NCI-H2107 (cell line): Measurements from ENCODE around the gene CYB5R3.

Experiments used
- DNase-seq: peaks from one replicate; lab custom pipeline; 2025; lab: John Stamatoyannopoulos, UW

The CYB5R3 gene

DNA sequence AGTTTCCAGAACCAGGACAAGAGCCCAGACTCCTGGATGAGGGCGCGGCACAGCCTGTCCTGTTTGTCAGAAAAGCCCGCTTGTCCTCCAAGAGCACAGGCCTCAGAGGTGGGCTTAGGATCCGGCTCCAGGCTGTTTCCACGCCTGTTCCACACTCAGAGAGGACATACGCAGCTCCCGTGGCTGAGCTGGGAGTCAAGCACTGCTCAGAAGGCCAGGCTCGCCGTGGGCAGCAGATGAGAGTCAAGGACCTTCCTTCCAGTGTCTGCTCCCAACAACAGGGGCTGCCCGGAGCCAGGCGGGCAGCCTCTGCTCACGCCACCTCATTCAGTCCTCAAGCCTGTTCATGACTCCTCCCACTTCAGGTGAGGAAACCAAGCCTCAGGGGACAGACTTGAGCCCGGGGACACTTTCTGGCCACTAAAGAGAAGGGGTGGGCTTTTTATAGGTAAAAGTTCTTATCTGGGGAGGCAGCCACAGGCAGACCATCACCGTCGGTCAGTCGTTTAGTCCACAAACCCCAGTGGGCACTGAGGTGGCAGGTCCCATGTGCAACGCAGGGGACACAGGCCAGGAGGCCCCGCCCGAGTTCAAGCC, 3.8 kb downstream of the CYB5R3 start:
- DNase-seq, result no peak

DNA sequence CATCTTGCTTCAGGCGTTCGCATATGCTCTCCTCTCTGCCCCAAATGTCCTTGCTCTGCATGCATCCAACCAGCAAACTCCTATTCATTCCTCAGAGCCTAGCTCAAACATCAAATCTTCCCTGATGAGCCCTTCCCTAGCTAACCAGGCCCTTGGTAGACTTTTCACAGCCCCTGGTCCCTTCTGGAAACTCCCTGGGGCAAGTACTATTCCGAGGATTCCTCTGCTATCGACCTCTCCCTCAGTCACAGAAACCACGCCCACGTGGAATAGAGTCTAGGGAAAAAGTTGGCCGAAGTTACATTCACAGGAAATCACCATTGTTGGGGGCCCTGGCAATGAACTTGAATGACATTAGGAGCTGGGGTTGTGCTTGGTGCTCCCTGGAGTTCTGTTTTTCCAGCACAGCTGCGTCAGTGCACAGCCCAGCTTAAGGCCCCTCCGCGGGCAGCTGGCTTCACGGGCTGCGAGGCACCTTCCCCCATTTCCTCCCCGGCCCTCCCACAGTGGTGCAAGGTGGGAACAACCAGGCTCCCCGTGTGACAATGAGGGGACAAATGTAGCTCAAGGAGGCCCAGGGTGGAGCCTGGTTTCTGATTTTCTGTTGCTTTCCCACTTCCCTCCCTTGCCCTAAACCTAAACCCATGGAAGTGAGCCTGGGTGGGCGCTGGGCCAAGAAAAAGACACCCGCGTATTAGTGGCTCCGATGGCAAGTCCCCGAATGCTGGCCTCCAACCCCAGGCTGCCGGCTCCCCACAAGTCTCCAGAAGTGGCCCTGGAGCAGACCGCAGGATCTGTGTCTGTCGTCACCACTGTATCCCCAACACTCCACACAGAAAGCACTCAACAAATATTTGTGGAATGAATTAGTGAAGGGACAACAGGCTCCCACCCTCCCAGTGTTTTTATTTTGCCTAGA, 4.5 kb downstream of the CYB5R3 start:
- DNase-seq, result no peak

DNA sequence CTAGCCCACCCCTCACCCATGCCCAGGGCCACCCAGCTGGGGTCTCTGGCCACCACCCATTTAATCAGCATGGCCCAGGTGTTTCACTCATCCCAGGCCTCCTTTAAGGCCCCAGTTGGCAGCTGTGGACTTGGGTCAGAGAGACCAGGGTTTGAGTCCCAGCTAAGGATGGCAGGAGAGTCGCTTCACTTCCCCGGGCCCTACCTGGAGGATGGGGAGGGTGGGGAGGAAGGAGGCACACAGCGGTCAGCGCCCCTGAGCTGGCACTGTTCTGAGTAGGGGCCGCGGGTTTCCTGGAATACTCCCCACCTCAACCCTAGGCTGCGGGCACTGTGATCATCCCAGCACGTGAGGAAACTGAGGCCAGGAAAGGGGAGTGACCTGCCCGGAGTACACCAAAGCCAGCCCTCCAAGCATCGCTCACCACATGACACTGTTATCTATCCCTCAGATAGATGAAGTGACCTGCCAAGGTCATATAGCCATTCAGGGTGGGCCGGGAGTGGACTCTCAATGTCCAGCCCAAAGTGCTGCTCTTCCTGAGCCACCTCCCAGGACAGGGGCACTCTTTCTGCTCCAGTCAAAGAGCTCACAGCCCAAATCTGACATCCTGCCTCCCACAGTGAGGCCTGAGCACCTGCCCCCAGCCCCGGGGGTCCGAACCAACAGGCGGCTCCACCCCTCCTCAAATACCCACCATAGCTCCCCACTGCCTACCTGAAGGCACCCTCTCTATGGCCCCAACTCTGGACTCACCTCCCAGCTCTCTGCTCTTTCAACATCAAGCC, 5.4 kb downstream of the CYB5R3 start:
- DNase-seq, result no peak

DNA sequence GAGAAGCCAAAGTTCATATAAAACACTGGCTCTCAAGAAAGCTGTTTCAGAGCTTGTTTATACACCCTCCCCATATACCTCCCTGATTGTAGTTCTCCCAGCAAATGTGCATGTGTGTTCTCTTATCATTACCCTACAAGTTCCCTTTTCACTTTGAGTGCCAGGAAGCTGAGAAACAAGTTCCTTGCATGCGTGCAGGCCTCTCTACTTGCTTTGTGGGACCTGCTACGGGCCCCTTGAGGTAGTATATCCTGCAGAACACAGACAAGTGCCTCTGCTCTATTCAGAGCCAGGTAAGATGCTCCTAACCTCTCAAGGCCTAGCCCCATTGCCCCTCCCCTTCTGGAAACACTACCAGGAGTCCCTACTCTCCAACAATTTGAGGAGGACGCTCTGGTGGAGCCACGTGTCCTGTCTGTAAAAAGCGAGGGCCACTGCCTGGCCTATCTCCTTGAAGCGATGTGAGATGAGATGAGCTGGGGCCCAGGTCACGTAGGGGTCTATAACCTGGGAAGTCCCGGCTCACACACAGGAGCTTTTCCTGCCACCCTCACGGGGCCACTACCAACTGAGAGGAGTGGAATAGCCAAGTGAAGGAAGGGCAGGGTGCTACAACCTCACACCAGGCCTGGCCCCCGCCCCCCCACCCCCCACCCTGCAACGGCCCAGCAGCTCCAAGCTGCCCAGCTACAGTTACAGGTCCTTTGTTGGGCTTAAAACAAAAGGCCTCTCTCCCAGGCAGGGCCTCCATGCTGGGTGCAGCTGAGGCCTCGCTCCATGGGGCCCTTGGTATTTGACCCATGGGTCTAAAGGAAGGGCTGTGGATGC, 6.2 kb downstream of the CYB5R3 start:
- DNase-seq, result no peak

DNA sequence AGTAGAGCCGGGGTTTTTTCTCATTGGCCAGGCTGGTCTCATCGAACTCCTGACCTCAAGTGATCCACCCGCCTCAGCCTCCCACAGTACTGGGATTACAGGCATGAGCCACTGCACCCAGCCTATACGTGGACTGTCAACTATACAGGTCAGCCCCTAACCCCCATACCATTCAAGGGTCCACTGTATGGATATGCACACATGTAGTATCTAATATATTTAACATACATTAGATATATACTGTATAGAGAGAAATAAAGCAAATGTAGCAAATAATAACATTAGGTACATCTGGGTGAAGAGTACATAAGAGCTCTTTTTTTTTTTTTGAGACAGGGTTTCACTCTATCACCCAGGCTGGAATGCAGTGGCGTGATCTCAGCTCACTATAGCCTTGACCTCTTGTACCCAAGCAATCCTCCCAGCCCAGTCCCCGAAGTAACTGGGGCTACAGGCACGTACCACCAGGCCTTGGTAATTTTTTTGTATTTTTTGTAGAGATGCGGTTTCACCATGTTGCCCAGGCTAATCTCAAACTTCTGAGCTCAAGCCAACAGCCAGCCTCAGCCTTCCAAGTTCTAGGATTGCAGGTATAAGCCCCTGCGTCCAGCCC, 7.3 kb downstream of the CYB5R3 start:
- no peak for DNase-seq

DNA sequence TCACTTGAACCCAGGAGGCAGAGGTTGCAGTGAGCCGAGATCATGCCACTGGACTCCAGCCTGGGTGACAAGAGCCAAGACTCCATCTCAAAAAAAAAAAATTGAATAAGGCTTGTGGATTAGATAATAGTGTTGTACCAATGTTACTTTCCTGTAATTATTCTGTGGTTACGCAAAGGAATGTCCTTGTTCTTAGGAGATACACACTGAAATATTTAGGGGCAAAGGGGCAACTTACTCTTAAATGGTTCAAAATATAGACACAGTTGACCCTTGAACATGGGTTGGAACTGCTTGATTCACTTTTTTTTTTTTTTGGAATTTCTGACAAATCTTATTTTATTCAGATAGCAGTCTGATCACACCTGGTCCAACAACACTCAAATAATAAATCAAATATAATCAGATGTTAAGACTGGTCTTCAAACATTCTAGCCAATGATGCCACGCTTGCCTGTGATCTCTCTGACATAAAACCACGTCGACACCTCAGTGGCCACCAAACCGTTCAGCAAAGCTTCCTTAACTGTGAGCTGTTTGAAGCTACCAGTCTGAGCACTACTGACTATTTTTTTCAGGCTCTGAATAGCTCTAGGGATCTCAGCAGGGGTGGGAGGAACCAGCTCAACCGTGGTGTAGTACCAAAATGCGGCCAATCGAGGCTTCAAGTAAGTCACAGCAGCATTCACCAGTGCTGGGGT, 9.5 kb downstream of the CYB5R3 start:
- DNase-seq, result no peak

DNA sequence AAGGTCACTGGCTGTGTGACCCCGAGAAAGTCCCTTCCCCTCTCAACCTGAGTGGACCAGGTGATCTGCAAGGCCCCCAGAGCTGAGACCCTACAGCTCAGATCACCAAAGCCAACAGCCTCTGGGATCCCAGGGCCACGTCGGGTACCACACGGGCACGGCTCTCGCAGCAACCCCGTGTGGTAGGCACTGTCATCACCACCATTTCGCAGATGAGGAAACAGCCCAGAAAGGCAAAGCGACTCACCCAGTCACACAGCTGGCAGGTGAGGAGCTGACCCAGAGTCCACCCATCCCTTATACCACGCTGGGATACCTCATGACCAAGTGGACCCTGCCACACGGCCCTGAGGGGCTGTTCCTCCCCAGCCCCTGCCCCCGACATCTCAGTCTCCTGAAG, 11.6 kb downstream of the CYB5R3 start:
- DNase-seq, result no peak

DNA sequence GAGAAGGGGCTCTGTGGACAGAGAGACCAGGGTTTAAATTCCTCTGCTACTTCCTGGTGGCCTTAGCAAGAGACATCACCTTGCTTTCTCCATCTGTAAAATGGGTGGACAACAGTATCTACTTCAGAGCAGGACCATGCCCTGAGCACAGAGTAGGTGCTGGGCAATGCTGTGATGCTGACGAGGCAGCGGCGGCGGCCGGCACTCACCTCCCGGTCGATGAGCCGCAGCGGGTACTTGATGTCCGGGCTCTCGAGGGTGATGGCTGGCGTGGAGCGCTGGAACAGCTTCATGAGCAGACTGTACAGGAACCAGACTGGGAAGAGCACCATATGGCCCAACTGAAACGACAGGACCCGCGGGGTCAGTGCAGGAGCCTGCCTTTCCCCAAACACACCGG, 12.7 kb downstream of the CYB5R3 start:
- DNase-seq, result no peak

DNA sequence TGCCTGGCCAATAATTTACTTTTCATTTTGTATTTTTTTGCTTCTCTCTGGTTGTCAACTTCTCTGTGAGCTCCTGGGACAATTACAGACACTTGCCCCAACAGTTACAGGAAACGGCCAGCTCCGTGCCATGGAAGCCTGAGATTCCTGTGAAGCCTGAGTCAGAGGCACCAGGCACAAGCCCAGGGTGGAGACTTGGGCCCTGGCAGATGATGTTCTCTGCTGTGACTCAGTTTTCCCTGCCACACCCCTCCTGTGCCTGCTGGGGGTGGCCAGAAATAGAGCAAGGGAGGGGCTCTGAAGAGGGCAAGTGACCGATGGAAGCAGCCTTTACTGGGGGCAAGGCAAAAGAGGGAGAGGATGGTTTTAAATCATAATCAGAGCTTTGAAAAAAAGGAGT, 13.7 kb downstream of the CYB5R3 start:
- no peak for DNase-seq

DNA sequence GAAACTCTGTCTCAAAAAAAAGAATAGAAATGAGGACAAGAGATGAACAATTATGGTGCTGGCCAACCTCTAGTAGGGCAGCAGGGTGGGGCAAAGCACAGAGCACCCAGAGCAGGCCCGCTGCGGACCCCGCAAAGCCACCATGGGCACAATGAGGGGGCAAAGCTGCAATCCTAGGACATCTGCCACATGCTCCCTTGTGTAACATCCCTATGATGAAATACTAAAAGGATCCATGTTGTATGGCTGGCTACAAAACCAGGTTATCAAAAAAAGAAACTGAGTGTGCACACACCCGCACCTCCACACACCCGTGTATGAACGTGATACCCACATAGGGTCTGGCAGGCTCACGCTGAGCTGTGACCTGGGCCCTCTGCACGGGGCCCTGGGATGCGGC, 16.2 kb downstream of the CYB5R3 start:
- DNase-seq, result no peak

DNA sequence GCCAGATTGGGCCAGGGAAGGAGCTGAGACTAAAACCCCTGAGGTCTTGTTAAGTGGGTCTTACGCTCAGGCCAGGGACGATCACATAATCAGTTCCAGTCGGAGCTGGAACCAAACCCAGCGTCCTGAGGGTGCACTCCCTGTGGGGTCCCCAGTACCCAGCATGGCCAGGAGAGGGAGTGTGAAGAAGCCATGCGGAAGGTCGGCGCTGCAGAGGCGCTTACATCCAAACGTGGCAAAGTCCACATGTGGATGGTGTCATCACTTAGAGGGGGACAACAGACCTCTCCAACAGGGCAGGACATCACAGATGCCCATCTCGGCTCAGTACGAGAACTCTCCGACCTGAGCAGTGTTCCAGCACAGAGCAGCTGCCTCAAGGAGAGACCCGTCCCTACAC, 17.1 kb downstream of the CYB5R3 start:
- DNase-seq, result no peak

DNA sequence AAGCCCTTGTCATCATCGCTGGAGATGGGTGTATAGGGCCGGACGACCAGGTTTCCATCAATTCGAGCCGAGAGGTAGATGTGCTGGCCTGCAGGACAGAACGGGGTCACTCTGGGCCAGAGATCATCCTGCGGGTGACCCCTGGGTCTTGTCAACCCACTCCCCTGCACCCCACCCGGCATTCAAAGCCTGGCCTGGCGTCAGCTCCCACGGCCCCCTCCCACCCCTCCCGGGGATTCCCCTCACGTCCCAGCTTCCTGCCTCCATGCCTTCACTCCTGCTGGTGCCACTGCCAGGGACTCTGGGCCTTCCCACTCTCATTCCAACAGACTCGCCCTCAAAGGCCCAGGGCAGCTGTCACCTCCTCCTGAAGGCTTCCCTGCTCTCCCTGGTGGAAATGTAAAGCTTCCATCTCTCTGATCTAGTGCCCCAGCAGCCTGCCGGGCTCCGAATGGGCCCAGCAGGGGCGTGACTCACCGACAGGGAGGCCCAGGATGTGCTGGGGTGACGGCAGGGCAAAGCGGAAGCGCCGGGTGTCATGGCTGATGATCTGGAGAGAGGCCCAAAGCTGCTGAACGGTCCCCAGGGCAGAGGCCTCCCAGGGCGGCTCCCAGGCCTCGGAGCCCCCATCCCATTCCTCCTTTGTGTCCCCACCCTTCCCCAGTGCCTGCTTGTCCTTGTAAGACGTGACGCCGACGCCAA, 18.1 kb downstream of the CYB5R3 start:
- no peak for DNase-seq

DNA sequence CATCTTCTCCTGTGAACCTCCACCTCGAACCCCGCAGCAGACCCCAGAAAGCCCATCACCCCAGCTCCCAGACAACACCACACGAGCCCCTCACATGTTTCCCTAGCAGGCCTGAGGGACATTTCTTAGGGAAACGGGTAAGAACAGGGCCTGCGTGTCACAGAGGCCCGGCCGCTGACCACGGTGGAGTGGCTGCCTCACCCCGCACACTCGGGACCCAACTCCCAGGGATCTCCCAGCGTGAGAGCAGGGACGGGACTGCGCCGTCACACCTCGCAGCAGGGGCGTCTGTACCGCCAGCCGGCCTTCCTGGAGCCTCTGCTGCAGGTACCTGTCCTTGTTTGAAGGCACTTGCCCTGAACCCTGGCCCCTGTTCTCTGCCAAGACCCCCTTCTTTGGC, 19.0 kb downstream of the CYB5R3 start:
- no peak for DNase-seq

DNA sequence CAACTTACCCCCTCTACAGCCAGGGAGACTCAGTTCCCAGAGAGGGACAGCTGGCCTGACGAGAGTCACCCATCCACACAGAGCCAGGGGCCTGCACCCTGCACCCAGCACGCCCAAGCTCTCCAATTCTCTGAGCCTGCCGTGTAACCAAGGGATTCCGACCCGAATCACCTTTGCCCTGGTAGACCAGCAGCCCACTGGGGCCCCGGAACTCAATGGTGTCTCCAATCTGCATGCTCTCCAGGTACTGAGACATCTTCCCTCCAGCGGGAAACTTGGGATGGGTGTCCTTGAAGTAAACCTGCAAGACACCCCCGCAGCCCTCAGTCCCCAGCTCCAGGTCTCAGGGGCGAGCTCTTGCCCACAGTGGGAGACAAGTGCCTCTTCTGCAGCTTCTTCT, 21.2 kb downstream of the CYB5R3 start:
- no peak for DNase-seq

DNA sequence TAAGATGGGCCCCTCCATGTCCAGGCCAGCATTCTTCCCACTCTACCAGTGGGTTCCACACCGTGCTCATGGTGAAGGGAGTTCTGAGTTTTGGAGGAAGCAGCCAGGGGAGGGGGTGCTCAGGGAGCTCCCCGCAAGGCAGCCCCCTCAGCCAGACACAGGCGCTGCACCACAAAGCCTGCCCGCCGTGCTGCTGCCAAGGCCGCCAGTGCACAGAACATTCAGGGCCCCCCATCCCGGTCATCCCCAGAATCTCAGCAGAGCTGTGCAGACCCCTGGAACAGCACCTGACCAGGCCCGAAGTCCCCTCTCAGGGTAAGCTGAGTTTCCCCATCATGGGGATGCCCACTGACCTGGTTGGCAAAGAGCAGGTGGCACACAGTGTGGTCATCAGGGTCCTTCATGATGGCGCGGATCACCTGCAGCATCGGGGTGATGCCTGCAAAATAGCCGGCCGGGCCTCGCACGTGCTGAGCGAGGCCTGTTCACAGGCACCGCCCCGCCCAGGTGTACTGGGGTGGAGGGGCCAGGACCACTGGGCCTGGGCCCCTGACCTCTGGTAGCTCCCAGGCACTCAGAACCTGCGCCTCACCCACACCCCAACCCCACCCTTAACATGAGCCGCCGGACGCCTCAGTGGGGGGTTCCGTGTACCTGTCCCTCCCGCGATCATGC, 22.1 kb downstream of the CYB5R3 start:
- DNase-seq, result no peak

DNA sequence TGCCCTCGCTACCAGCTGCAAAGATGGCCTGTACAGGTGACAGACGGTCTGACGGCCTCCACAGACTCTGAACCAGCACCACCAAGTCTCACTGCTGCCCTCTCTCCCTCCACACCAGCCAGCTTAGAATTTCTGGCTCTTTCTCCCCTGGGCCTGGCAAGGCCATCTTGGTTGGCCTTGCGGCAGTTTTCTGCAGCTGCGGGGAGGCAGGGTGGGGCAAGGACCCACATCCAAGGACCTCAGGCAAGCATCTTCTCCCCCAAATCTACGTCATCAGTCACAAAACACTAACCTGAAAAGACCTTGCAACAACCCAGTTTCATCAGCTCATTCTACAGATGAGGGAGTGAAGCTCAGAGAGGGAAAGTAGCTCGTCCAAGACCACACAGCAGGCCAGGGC, 22.8 kb downstream of the CYB5R3 start:
- DNase-seq, result no peak

DNA sequence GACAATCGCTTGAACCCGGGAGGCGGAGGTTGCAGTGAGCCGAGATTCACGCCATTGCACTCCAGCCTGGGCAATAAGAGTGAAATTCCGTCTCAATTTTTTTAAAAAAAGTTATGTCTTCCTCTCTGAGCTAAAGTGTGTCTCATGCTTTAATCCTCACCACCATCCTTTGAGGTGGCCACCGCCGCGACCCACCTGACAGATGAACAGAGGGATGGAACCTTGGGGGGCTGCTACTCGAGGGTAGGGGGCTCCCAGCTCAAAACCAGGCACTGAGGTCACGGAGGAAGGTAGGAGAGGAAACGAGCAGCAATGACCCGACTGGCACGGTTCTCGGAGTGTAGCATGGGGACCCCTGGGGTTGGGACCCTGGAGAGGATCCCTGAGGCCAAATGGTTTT, 23.8 kb downstream of the CYB5R3 start:
- DNase-seq, result no peak

DNA sequence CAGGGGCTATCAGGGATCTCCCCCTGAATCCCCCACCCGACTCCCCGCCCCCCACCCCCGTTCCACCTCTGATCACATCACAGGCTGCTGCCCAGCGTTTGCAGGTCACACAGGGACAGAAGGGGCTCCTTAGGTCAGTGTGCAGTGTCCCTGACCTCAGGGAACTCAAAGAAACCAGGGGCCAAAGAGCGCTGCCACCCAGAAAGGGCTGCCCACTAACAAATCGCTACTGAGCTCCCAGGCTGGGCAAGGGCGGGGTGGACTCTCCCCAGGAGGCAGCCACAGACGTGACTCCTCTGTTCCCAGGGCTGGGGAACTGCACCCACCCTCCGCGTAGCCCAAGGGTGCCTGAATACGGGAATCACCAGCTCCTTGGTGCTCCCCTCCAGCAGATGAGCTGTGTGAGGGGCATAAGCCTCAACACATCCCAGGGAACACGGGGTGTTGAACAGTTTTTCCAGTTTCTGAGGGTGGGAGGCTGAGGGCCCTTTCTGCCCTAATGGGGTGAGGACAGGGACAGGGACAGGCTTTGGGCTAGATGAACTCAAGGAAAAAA, 24.6 kb downstream of the CYB5R3 start:
- no peak for DNase-seq

DNA sequence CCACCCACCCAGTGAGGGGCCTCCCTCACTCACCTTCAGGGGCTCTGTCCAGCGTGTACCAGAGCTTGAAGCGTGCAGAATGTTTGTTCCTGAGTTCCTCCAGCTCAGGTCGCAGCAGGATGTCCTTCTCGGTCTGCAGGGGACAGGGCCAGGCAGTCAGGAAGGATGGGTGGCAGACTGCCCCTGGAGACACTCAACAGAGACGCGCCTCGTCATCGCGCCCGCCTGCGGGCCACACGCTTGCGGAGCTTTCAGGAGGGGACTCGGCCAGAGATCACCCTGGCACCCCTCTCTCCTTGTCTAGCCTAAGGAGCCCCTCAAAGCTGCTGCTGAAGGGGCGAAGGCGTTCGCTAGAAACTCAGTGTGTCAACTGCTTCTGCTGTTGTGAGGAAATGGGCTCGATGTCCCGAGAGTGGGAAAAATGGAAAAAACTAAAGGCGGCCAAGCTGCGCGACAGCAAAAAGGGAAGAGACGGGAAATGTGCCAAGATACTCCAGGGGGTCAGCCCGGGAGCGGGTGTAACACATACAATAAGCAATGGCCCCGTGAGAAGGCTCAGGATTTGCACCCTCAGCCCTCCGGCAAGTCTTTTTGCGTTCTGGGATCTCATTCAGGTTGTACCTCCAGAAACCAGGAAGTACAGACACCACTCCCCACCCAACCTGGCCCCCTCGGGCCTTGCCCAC, 25.3 kb downstream of the CYB5R3 start:
- DNase-seq, result no peak
